SU-DHL-6 (cell line): ENCODE measurements around the gene ABRACL.

Source experiments
- H2AFZ ChIP-seq: fragments of 200-600 bp; sonication (generic); 2 replicates; pipeline ENCODE4 v1.6.1; 2014; ENCODE audit warnings: low read depth, mild to moderate bottlenecking, moderate library complexity, mixed read lengths, antibody characterized with exemption, low read length; ENCODE audit not compliant: severe bottlenecking
- H3F3A ChIP-seq: fragments of 200-600 bp; shearing (Covaris generic); 2 replicates; pipeline ENCODE4 v1.6.0; 2016; ENCODE audit warnings: antibody characterized with exemption, mild to moderate bottlenecking; ENCODE audit not compliant: insufficient read depth
- H3K27ac ChIP-seq: fragments of 200-600 bp; sonication (generic); 2 replicates; pipeline ENCODE4 v1.5.1; 2016; ENCODE audit warnings: low read depth, mild to moderate bottlenecking, low read length, moderate library complexity, mixed read lengths
- H3K27me3 ChIP-seq: fragments of 200-600 bp; sonication (generic), shearing (Covaris generic); 2 replicates; pipeline ENCODE4 v1.6.0; 2014; ENCODE audit warnings: mild to moderate bottlenecking, low read length
- H3K36me3 ChIP-seq: fragments of 200-600 bp; sonication (generic); 2 replicates; pipeline ENCODE4 v1.6.1; 2014; ENCODE audit warnings: mild to moderate bottlenecking, low read length, mixed read lengths
- H3K4me2 ChIP-seq: fragments of 300-600, 200-600 bp; shearing (Covaris generic), sonication (generic); 2 replicates; pipeline ENCODE4 v1.6.0; 2014; ENCODE audit warnings: low read length, low read depth, mild to moderate bottlenecking; ENCODE audit not compliant: poor library complexity, severe bottlenecking
- H3K4me3 ChIP-seq: fragments of 200-600 bp; sonication (generic); 2 replicates; pipeline ENCODE4 v1.5.1; 2014; ENCODE audit warnings: antibody characterized with exemption, low read length, mild to moderate bottlenecking, mixed read lengths; ENCODE audit not compliant: insufficient read depth, poor library complexity, severe bottlenecking
- H3K79me2 ChIP-seq: fragments of 200-600 bp; sonication (generic); 2 replicates; pipeline ENCODE4 v1.6.1; 2014; ENCODE audit warnings: mild to moderate bottlenecking, low read length, moderate library complexity; ENCODE audit not compliant: insufficient read depth
- H3K9ac ChIP-seq: fragments of 200-600 bp; sonication (generic); 2 replicates; pipeline ENCODE4 v1.7.0; 2014; ENCODE audit warnings: mild to moderate bottlenecking, low read length
- H3K9me2 ChIP-seq: fragments of 200-600 bp; sonication (generic); replicated peaks from 2 replicates; pipeline ENCODE4 v1.6.1; 2014; ENCODE audit warnings: low read length; ENCODE audit not compliant: insufficient read depth
- H3K9me3 ChIP-seq: fragments of 200-600 bp; sonication (generic); 2 replicates; pipeline ENCODE4 v1.6.1; 2014; ENCODE audit warnings: low read length, mixed read lengths; ENCODE audit not compliant: insufficient read depth
- H4K20me1 ChIP-seq: fragments of 200-600 bp; sonication (generic); 2 replicates; pipeline ENCODE4 v1.6.1; 2014; ENCODE audit warnings: low read depth, mild to moderate bottlenecking, antibody characterized with exemption, low read length, moderate library complexity, mixed read lengths
- EZH2phosphoT487 ChIP-seq: fragments of 200-600 bp; sonication (generic), shearing (Covaris generic); conservative IDR thresholded peaks from 2 replicates; pipeline ENCODE4 v1.6.1; 2018; ENCODE audit warnings: mild to moderate bottlenecking, antibody characterized with exemption, low read length, moderate library complexity, mixed read lengths
- TF ChIP-seq, protein P1 (sequence below): fragments of 200-600 bp; sonication (generic); IDR thresholded peaks from one replicate; pipeline ENCODE4 v1.5.1; 2017; ENCODE audit warnings: antibody characterized with exemption, mild to moderate bottlenecking, low read length, moderate library complexity; ENCODE audit not compliant: insufficient read depth, poor library complexity, severe bottlenecking

ABRACL gene

DNA sequence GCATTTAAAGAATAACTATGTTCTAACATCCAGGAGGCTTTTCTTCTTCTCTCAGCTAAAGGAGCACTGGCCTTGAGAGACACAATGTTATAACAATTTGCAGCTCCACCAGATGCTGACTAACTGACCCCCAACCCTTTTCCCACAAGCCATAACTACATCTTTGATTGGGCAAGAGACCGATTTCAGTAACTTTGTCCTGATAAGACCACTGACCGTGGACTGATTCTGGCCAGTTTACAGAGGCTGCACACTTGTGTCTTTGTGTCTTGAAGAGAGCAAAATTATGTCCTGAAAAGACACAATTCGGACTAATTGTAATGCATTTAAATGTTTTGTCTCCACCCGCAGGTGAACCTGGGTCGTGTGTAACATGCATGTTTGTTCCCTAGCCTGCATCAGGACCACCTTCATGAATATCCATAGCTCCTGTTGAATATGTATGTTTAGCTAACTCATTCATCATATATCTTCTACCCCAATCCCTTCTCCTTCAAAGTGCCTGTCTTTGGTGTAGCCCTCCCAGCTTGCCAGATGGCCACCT, 22.3 kb downstream of the ABRACL start:
- no peaks in the 10 kb centered on the region for H3K9me2 ChIP-seq
- no peak overlapping the region for H3K4me2 ChIP-seq
- H3K9ac ChIP-seq, result no peak overlapping the region
- H3K9me3 ChIP-seq, result no peaks in the 10 kb centered on the region
- no peak overlapping the region for H2AFZ ChIP-seq
- no peaks in the 10 kb centered on the region for H4K20me1 ChIP-seq
- H3K36me3 ChIP-seq, result no peaks in the 10 kb centered on the region
- no peak overlapping the region for H3K27ac ChIP-seq
- H3K27me3 ChIP-seq, result no peaks in the 10 kb centered on the region
- no peaks in the 10 kb centered on the region for H3K79me2 ChIP-seq
- H3K4me3 ChIP-seq, result no peak overlapping the region
- no peaks in the 10 kb centered on the region for H3F3A ChIP-seq
- no peak for TF ChIP-seq EZH2phosphoT487
- TF ChIP-seq, protein P1, sequence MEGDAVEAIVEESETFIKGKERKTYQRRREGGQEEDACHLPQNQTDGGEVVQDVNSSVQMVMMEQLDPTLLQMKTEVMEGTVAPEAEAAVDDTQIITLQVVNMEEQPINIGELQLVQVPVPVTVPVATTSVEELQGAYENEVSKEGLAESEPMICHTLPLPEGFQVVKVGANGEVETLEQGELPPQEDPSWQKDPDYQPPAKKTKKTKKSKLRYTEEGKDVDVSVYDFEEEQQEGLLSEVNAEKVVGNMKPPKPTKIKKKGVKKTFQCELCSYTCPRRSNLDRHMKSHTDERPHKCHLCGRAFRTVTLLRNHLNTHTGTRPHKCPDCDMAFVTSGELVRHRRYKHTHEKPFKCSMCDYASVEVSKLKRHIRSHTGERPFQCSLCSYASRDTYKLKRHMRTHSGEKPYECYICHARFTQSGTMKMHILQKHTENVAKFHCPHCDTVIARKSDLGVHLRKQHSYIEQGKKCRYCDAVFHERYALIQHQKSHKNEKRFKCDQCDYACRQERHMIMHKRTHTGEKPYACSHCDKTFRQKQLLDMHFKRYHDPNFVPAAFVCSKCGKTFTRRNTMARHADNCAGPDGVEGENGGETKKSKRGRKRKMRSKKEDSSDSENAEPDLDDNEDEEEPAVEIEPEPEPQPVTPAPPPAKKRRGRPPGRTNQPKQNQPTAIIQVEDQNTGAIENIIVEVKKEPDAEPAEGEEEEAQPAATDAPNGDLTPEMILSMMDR, result no peak

DNA sequence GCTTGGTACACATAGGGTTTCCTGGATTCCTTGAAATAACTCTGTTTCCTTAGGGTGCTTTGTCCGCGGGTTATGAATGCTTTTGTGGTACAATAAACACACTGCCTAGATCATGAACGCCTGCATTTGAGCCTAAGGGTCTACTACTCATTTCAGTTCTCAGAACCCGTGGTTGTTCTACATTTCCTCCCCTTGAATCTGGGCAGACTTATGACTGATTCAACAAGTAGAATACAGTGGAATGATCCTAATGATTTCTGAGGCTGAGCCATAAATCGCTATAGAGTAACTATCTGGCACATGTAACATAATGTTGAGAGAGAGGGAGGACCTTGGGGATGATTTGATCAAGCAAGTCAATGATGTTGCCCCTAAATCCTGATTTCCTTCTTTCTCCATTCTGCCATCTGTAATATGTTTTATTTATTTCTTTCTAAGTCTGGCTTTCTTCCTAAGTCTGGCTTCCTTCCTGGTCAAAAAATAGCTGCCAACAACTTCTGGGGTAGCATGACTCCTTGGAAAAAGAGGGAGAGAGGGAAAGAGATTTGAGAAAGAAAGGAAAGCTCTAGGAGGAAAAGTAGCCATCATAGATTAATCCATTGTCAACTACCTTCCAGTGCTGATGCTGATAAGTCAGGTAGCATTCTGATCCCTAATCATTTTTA, 23.0 kb downstream of the ABRACL start:
- Histone ChIP-seq H3K9me3 (no peaks in the 10 kb centered on the region), H3K4me2 (no peak overlapping the region), H3K4me3 (no peak overlapping the region), H3K36me3 (no peaks in the 10 kb centered on the region), H3K9me2 (no peaks in the 10 kb centered on the region), H3K9ac (no peak overlapping the region), H4K20me1 (no peaks in the 10 kb centered on the region), H2AFZ (no peak overlapping the region), H3K79me2 (no peaks in the 10 kb centered on the region), H3K27ac (no peak overlapping the region), H3F3A (no peaks in the 10 kb centered on the region), H3K27me3 (no peaks in the 10 kb centered on the region)
- no peak for TF ChIP-seq EZH2phosphoT487
- TF ChIP-seq, protein P1, result no peak

DNA sequence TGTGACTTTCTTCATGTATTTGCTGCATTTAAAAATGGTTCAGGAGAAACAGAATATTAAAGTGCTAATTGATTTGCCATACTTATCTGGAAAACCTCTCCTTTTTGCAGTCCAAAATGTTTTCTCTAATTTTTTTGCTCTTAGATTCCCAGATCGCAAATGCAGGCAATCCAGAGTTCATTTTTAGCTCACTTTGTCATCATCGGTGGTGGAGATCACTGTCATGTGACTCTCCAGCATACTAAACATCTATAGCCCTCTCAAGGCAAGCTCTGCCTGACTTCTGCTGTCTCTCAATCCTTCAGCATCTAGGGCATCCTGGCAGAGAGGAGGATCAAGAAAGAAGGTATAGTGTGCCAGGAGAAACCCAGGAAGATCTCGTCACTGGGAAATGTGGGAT, 24.8 kb downstream of the ABRACL start:
- Histone ChIP-seq H4K20me1 (no peaks in the 10 kb centered on the region), H2AFZ (no peak overlapping the region), H3K4me2 (no peak overlapping the region), H3K9me2 (no peaks in the 10 kb centered on the region), H3F3A (no peaks in the 10 kb centered on the region), H3K27me3 (no peaks in the 10 kb centered on the region), H3K4me3 (no peak overlapping the region), H3K36me3 (no peaks in the 10 kb centered on the region), H3K79me2 (no peaks in the 10 kb centered on the region), H3K27ac (no peak overlapping the region), H3K9me3 (no peaks in the 10 kb centered on the region), H3K9ac (no peak overlapping the region)
- TF ChIP-seq, protein P1, result no peak
- TF ChIP-seq EZH2phosphoT487, result no peak
